DMS153 treated with DMSO at 0.1 percent for 48 hours (cell line): ENCODE results near the gene GDI1.
A peak's percentile ranks its signal among the peaks of the same experiment; 100 is the strongest.
"Not testable (repeated sequence)": the region's sequence is repeated elsewhere in the genome, so short reads cannot be mapped to it uniquely, and the experiment has no call there.

Experiments
- DNase-seq: peaks from one replicate; lab custom pipeline; 2025; ENCODE audit not compliant: unreplicated experiment; lab: John Stamatoyannopoulos, UW

Gene GDI1

DNA sequence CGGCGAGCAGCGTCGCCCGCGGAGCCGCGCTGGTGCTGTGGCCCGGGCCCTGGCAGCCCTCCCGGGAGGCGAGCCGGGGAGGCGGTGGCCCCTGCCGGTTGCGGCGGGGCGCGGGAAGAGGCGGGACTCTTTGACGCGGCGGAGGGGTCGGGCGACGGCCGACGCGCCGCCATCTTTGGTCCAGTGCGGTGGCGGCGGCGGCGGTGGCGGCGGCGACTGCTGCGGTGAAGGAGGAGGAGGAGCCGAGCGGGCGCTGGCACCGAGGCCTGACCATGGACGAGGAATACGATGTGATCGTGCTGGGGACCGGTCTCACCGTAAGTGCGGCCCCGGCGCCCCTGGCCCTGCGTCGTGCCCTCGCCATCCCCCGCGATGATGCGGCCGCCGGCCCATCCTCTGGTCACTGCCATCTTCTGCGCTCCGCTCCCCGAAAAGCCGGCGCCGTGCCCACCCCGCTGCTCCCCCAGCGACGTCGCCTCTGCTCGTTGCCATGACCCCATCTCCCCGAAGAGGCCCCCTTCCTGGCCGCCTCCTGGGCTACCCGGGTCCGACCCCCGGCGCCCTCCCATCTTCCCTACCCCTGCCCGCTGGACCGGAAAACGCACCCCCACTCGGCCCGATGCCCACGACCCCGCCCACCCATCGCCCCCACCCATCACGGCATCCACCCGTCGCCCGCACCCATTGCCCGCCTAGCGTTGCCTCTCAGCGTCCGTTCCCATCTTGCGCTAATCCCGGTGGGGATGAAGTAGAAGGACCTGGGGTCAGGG lies at the start of gene GDI1:
Gene GDI1, plus strand, starts transcription at position 172 of the 770 bp plus-strand sequence. Its CDS starts 101 bp downstream, at position 273.
- DNase-seq, result peak; percentile 9

DNA sequence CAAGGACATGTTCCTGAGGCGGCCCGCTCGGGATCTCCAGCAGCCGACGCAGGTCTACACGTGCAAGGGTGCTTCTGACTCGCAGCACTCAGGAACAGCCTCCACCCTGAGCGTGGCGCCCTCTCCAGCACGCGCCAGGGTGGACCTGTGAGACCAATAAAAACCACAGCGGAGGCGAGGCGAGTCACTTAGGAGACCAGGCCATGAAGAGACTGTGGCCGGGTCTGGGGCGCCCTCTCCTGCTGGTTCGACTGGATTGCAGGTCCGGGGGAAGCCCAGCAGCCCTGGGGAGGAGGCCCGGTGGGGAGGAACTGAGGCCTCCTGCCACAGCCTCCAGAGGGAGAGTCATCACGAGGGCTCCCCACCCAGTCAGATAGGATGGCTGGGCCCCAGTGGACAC lies 48.9 kb upstream of the GDI1 start:
- DNase-seq, result not testable (repeated sequence)

DNA sequence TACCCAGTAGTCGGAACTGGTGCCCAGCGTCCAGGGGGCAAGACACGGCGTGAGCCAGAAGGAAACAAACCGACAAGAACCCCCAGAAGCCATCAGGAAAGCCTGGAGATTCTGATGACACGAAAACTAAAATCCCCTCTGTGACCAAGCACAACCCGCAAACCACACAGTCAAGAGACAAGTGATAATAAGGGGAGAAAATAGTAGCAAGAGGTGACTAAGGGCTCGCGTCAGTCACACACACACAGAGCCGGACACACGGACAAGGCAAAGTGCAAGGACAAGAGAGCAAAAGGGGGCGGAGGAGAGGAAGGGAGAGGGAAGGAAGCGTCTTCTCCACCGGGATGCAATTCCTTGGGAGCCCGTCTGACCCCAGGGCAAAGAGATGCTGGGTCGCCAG lies 48.3 kb upstream of the GDI1 start:
- DNase-seq, result not testable (repeated sequence)

DNA sequence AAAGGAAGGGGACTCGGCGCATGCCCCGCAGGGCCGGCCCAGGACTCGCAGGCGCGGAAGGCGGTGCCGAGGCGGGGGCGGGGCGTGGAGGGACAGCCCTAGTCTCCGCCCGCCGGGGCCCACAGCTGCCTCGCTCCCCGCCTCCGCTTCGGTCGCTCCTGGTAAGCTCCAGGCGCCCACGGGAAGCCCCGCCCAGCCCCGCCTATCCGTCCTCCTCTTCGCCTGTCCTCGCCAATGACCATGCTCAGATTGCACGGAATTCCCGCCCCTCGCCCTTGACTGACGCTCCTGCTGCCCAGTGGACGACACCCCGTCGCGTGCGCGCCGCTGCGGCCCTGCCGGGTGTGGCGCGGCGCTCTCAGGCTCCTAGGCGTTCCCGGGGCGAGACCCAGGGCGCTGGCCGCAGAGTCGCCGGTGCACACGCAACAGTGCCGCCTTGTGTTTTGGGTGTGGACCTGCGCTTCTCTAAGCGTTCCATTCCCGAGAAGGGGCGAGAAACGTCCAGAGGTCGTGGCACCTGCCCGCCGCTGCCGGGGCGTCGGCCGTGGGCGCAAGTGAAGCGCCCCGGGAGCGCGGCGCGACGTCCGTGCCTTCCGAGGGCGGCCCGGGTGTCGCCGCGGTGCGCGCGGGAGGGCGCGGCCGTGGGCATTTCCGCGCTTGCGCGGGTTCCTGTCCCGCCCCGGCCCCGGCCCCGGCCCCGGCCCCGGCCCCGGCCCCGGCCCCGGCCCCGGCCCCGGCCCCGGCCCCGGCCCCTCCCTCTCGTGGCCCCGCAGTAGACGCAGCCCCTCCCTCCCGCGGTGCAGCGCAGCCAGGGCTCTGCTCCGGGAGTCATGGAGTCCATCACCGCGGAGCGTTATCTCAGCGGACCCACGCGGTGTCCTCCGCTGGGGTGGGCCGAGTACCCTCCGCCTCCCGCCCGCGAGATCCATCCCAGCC lies 46.9 kb upstream of the GDI1 start:
- DNase-seq, result not testable (repeated sequence)

DNA sequence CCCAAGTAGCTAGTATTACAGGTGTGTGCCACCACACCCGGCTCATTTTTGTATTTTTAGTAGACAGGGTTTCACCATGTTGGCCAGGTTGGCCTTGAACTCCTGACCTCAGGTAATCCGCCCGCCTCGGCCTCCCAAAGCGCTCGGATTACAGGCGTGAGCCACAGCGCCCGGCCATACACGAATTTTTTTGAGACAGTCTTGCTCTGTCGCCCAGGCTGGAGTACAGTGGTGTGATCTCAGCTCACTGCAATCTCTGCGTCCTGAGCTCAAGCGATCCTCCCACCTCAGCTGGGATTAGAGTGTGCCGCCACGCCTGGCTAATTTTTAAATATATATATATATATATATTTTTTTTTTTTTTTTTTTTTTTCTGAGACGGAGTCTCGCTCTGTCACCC lies 40.6 kb upstream of the GDI1 start:
- DNase-seq, result not testable (repeated sequence)

DNA sequence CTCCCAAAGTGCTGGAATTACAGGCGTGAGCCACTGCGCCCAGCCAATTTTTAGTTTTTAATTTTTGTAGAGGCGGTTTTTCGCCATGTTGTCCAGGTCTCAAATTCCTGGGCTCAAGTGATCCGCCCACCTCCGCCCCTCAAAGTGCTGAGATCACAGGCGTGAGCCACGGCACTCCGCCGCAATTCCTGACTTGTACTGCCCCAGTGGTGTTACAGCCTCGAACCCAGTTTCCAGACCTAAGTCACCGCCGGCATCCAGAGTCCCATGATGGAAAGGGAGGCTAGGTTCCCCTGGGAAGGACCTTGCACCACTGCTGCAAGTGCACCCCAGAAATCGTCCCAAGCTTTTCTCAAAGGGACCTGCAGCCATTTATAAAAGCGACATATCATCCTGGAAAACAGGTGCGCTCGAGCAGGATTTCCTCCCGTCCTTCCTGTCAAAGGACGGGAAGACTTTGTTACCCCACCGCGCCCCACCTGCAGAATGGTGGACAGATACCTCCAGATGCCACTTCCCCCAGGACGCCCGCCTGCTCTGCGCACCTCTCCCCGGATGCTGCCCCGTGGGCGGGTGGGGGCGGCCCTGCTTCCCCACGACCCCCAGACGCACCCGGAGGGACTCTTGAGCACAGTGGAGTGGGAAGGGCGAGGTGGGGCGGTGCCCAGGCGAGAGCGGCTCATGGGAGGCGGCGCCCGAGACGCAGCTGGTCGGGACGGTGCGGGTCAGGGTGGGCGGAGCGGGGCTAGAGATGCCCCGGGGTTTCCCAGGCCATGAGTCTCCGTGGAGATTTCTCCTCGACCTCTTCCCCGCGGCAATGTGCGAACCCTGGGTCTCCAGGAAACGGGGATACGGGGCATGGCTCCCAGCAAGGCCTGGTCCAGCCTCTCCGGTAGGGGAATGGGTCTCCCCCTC lies 39.7 kb upstream of the GDI1 start:
- DNase-seq, result no peak

DNA sequence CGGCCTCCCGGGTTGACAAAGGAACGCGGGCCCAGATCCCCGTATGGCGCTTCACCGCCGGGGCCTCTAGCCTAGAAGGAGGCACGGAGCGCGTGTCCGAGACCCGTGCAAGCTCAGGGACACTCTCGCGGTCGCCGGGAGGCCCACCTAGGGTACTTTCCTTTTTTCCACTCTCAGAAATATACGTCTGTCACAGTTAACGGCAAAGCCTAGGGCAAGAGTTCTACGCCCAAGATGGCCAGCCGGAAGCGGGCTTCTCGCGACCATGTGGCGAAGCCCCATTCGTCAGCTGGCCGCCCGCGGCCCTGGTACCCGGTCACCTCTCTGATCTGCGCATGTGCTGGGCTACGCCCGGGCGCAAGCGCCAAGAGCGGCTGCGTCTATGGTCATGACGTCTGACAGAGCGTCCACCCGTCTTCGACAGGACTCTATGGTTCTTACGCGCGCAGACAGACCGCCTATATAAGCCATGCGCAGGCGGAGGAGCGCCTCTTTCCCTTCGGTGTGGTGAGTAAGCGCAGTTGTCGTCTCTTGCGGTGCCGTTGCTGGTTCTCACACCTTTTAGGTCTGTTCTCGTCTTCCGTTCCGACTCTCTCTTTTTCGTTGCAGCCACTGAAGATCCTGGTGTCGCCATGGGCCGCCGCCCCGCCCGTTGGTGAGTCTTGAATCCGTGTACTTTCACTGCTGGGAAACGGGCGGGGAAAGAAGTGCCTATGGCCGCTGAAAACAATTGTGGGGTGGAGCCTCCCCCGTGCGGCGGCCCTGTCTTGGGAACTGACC lies 38.9 kb upstream of the GDI1 start, which contains the start of gene RPL10:
Gene RPL10, plus strand, starts transcription at position 490 of the 780 bp plus-strand sequence. Its CDS starts 143 bp downstream, at position 633.
- peak; percentile 95 for DNase-seq

DNA sequence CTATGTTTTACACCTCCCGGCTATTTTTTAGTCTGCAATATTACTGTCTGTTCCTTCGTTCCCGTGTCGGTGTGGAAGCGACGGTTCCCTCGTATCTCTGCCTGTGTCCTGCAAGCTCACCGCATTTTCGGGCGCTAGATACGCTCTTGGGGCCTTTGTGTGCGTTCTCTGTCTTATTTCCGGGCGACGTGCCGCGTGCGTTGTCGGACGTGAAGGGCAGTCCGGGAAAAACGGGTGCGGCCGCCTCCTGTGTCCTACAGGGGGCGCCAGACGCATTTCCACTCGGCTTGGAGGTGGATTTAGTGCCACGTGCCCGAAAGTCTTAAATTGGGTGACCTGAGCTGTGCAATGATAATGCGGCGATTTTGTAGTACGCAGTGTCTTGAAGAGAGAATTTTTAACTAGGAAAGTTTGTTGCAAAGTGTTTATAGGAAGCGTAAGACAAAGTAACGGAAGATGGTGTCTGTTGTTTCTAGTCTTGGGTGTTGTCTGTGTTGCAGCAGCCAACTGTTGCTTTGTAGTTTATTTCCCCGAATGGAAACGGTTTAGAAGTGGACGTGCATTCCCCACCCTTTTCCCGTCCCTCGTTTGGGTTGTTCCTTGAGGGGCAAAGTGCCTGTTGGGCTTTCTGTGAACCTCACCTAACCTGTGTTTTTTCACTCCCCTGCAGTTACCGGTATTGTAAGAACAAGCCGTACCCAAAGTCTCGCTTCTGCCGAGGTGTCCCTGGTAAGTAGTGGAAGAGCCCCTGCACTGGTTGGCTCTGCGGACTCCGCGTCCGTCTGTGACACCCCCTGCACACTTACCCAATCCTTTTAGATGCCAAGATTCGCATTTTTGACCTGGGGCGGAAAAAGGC lies 38.1 kb upstream of the GDI1 start:
- DNase-seq, result peak; percentile 89

DNA sequence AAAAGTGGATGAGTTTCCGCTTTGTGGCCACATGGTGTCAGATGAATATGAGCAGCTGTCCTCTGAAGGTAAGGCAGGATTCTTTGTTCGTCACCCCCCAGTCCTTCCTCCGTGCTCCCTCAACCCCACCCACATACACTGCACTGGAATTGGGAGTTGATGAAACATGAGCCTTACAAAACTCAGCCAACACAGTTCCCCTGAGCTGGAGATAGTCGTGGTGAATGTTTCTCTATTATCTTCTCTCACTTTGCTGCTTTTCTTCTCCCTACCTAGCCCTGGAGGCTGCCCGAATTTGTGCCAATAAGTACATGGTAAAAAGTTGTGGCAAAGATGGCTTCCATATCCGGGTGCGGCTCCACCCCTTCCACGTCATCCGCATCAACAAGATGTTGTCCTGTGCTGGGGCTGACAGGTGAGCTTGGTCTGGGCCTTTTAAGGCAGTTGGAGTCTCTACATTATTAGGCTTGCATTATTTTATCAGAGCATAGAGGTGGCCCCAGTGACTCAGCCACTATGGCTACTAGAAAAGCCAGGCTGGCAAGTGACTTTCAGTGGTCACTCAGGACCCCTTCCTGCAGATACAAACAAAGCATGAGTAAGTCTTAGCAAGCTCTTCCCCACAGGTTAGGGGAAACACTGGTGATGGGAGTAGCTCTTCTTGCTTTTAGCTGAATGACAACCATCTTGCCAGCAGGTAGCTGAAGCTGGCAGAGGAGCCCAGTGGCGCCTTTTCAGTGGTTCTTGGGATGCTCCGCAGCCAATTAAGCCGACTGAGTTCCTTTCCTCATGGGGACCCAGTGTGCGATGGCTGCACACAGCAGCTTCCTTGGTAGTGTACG lies 37.2 kb upstream of the GDI1 start:
- DNase-seq, result no peak

DNA sequence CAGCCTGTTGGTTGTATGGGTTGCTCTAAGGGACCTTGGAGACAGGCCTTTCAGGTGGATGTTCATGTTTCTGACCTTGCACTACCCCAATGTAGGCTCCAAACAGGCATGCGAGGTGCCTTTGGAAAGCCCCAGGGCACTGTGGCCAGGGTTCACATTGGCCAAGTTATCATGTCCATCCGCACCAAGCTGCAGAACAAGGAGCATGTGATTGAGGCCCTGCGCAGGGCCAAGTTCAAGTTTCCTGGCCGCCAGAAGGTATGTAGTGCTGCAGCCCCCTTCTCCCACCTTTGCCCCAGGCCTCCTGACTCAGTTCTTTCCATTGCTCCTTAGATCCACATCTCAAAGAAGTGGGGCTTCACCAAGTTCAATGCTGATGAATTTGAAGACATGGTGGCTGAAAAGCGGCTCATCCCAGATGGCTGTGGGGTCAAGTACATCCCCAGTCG lies 36.6 kb upstream of the GDI1 start:
- not testable (repeated sequence) for DNase-seq

DNA sequence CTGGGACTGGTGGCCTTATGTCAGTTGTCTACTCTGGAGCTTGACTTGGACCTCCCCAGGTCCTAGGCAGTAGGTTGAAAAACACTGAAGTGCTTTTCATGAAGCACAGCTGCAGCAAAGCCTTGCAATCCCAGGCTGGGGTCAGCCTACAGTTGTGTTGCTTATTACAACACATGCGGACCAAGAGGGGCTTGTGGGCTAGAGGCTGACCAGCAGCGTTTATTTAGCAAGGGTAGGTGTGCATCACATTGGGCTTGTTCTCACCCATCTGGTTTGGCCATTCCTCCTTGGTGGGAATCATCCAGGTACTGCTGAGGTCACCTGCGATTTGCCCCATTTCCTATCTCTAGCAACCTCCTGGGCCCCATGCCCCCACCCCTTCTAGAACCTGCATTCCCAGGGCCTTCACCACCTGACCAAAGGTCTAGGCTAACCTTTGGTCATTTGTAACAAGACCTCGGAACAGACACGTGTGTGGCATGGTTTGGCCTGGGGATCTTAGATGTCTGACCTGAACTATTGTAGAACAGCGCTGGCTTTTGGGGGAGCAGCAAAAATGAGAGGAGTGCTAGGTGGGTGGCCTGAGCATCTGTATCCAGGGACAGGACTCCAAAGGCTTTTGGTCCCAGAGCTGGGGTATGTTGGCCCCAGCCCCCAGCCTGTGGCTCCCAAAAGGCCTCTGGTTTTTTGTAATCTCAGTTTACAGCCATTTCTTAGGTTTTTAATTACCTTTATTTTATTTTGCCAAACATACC lies 35.7 kb upstream of the GDI1 start:
- DNase-seq, result no peak

DNA sequence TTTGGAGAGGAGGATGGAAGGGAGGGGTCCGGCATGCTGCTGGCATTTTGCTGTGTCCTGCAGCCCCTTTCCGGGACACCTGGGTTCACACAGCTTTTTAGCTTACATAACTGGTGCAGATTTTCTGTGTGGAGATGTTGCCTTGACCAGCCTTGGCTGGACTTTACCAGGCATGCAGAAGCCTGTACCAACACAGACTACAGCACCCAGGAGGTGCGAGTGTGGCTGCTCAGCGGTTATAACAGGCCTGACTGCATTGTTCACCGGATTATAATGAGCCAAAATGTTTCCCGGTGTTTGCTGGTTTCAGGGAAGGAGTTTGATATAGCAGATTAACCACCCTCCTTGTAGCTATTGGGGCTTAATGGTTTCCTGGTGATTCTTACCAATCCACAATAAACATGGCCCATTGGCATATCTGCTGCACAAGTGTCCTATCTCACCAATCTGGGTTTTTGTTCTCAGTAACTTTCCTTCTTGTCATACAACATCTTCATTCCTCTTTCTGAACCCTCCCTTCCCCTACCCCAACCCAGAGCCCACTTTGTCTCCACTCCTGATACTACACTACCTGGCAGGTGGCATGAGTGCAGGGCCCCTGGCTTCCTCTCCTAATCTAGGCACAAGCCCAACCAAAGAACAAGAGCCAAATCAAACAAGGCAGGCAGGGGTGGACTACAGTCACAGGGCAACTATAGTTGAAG lies 34.9 kb upstream of the GDI1 start:
- no peak for DNase-seq

DNA sequence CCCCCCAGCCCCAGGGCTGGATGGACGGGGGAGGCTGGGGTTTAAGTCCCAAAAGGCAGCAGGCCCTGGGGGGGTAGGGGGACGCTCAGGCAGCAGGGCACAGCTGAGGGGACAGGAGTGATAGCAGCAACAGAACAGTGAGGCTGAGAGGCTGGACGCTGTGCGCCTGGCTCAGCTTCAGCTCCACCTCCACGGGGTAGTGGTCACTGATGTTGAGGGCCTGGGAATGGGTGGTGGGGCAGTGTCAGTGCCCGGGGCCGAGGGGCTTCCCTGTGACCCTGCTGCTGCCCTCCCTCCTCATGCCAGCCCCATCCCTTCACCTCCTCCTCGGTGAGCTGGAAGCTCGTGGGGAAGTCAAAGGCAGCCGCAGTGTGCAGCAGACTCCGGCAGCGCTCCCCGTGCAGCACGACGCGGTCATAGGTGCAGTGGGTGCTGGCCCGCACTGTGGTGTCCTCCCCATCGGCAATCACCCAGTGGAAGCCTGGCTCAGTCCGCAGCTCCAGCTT lies 34.3 kb upstream of the GDI1 start:
- DNase-seq, result no peak

DNA sequence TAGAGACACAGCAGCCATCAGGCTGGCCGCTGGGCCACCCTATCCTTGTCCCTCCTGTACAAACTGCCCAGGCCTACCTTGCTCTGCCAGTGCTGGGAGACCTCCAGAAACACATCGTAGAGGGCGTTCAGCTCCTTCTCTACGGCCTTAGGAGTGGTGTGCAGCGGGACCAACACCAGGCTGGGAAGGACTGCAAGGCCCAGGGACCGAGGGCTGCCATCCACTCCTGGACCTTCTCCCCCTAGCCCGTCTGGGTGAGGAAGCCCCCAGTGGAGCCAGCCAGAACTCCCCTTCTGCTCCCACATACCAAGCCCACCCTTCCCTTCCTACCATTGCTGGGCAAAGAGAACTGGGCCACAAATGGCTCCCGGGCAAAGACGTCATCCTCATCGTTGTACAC lies 33.8 kb upstream of the GDI1 start:
- DNase-seq, result no peak

DNA sequence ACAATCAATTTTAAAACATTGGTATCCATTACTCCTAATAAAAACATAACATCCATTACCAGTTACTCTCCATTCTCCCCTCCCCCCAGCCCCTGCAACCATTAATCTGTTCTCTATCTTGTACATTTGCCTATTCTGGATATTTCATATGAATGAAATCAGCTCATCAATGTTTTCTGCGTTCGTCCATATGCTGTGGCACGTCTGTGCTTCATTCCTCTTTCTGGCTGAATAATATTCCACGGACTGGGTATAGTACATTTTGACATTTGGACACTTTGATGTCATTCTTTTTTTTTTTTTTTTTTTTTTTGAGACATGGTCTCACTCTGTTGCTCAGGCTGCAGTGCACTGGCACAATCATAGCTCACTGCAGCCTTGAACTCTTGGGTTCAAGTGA lies 33.1 kb upstream of the GDI1 start:
- DNase-seq, result no peak

DNA sequence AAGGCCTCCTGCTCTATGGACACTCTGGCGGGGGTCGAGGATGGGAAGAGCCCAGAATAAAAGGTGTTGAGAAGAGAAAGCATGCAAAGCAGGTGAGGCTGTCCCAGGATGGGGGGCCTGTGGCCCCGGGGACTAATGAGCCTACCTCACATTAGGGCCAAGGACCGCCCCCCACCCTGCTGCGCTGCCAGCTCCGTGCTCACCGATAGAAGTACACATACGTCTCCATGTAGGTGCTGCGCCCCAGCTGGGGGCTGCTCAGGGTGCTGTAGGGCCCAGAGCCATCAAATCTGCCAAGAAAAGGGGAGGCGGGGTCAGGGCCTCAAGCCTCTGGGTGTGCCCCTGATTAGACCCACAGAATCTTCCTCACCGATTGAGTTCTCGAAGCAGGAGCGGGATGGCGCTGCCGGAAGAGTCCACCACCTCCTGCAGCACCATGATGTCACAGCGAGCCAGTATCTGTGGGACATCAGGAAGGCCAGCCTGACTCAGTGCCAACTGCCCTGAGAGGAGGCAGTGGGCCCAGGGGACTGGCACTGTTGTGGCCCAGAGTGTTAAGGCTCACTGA lies 32.2 kb upstream of the GDI1 start:
- DNase-seq, result no peak
